Measurements from ENCODE around the gene NACC2. TPM values are rescaled to one million over a fixed set of nuclear protein-coding genes. Genes with fewer than 3 reads are reported as not detected.

Gene NACC2
- total and polyA plus RNA-seq, 9 of the 15 experiments (the other 6 are each of a cell fraction or from before 2014, with no cell fraction given), result 0.70 to 25.1 (median 5.6) TPM

- ChIA-PET CTCF (ENCODE audit: low intra/inter-chr PET ratio) (interaction anchor here (0.7 to 3.7 kb wide), 4 partner anchors 30 to 519 kb away, joined by 4 to 44 read pairs (median 9); no protein-coding TSS in a partner anchor), POLR2A (interaction anchor here (0.6 to 1.0 kb wide), 2 partner anchors 30 to 325 kb away, joined by 3 read pairs; no protein-coding TSS in a partner anchor)
- H3K4me1 ChIP-seq (replicated peaks in 1 of 2; ENCODE audit: control insufficient read depth in 2 of 2, insufficient read depth in 2 of 2, low read length in 2 of 2), result peaks cover 18 to 50% of the 10 kb centered on the region in 2 experiments
- H3K9ac ChIP-seq (ENCODE audit: insufficient read depth in 1 of 2, low read depth in 2 of 2, low read length in 2 of 2), result no peak overlapping the region
- H3K4me2 ChIP-seq (ENCODE audit: insufficient read depth, low read length), result no peak overlapping the region
- TF ChIP-seq MYNN (IDR thresholded peaks at IDR 0.05) (no peak), MYNN (CRISPR knock-in tag; IDR thresholded peaks at IDR 0.05) (no peak), TFE3 (CRISPR knock-in tag; IDR thresholded peaks at IDR 0.05) (no peak)
- TF ChIP-seq, protein P1, sequence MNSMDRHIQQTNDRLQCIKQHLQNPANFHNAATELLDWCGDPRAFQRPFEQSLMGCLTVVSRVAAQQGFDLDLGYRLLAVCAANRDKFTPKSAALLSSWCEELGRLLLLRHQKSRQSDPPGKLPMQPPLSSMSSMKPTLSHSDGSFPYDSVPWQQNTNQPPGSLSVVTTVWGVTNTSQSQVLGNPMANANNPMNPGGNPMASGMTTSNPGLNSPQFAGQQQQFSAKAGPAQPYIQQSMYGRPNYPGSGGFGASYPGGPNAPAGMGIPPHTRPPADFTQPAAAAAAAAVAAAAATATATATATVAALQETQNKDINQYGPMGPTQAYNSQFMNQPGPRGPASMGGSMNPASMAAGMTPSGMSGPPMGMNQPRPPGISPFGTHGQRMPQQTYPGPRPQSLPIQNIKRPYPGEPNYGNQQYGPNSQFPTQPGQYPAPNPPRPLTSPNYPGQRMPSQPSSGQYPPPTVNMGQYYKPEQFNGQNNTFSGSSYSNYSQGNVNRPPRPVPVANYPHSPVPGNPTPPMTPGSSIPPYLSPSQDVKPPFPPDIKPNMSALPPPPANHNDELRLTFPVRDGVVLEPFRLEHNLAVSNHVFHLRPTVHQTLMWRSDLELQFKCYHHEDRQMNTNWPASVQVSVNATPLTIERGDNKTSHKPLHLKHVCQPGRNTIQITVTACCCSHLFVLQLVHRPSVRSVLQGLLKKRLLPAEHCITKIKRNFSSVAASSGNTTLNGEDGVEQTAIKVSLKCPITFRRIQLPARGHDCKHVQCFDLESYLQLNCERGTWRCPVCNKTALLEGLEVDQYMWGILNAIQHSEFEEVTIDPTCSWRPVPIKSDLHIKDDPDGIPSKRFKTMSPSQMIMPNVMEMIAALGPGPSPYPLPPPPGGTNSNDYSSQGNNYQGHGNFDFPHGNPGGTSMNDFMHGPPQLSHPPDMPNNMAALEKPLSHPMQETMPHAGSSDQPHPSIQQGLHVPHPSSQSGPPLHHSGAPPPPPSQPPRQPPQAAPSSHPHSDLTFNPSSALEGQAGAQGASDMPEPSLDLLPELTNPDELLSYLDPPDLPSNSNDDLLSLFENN (IDR thresholded peaks at IDR 0.05; ENCODE audit: low read depth in 2 of 2, low read length in 2 of 2), result no peak
- no peaks in the 10 kb centered on the region; the same call in 1 of the 2 replicates for H3K9me3 ChIP-seq (replicated peaks; ENCODE audit: control insufficient read depth, insufficient read depth, low read depth, low read length)
- no peak for FAIRE-seq
- no peak for DNase-seq (ENCODE audit: extremely low read depth in 1 of 4, low spot score in 3 of 4)
- BruUV-seq (replicated peaks), result no TSS peak
- peaks cover 31% of the 10 kb centered on the region for H3K79me2 ChIP-seq (ENCODE audit: control insufficient read depth, insufficient read depth, low read length)
- peaks cover 2% of the 10 kb centered on the region; the same call in 1 of the 3 replicates for H3K36me3 ChIP-seq (ENCODE audit: control insufficient read depth, insufficient read depth, low read length)
- no peak overlapping the region for H3K4me3 ChIP-seq
- no peak overlapping the region for H2AFZ ChIP-seq (ENCODE audit: low read depth, low read length)
- H4K20me1 ChIP-seq (replicated peaks; ENCODE audit: control insufficient read depth, insufficient read depth, low read length), result peaks cover 6% of the 10 kb centered on the region; the same call in 1 of the 2 replicates
- in situ Hi-C loops (cut with MboI) (loop anchor here (5.0 kb wide), 1 partner anchor 320 kb away; no protein-coding TSS in a partner anchor), intact Hi-C loops (cut with micrococcal nuclease) (loop anchor here (5.0 to 10.0 kb wide), 2 partner anchors 257 to 324 kb away; no protein-coding TSS in a partner anchor)
- peaks cover 13 to 23% of the 10 kb centered on the region in 2 experiments for H3K27me3 ChIP-seq (ENCODE audit: control insufficient read depth in 2 of 2, insufficient read depth in 2 of 2, low read length in 2 of 2)
- no peak overlapping the region for H3K27ac ChIP-seq (ENCODE audit: extremely low read depth, low read depth, low read length)
- WGBS (ENCODE audit: insufficient coverage, low coverage, missing lambda C conversion rate), result 78% methylated on average over 9 of the region's 9 CpGs
- H3K9me1 ChIP-seq (ENCODE audit: control insufficient read depth, insufficient read depth, low read length), result no peaks in the 10 kb centered on the region
- ATAC-seq, result no peak
Measured at GRCh38 chr9:136121801-136122200, 26.7 kb upstream of the NACC2 start.

All from K562 (cell line).